GM19043 (cell line): ENCODE measurements around the gene KIN.
"Not testable (repeated sequence)": the region's sequence is repeated elsewhere in the genome, so short reads cannot be mapped to it uniquely, and the experiment has no call there.

Source experiments
- ATAC-seq: cut with Tn5 transposase; IDR thresholded peaks from one replicate; pipeline ENCODE4 v1.9.1; 2021; ENCODE audit warnings: low read depth; ENCODE audit not compliant: unreplicated experiment

KIN gene

GRCh38 chr10:7795605-7796004, 7.8 kb upstream of the KIN start:
- no peak for ATAC-seq

DNA sequence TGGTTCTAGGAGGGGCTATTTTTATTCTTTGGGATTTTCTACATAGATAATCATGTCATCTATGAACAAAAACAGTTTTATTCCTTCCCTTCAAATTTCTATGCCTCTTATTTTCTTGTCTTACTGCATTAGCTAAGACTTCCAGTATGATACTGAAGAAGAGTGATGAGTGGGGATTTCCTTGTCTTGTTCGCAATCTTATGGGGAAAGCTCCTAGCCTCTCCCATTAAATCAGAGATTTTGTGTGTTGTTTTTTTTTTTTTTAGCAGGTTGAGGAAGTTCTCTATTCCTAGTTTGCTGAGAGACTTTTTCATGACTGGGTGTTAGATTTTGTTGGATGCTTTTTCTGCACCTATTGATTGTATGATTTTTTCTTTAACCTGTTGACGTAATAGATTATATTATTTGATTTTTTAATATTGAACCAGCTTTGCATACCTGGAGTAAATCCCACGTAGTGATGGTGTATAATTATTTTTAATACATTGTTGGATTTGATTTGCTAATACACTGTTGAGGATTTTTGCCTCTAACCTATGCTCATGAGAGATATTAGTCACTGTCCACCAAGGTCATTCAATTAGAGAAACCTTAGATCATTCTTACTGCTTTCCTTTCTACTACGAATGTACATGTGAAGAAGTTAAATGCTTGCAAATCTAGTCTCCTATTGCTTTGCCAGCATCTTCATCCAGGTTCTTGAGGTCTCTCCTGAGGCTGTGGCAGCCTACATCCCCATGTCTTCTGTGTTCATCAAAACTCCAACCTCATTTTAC, 6.6 kb upstream of the KIN start:
- ATAC-seq = no peak

GRCh38 chr10:7792541-7792940, 4.7 kb upstream of the KIN start:
- ATAC-seq = no peak

- ATAC-seq = no peak
Measured at GRCh38 chr10:7789390-7789789, 1.6 kb upstream of the KIN start.

GRCh38 chr10:7788639-7789286, 970 bp upstream of the KIN start:
- ATAC-seq = peak; percentile 6

DNA sequence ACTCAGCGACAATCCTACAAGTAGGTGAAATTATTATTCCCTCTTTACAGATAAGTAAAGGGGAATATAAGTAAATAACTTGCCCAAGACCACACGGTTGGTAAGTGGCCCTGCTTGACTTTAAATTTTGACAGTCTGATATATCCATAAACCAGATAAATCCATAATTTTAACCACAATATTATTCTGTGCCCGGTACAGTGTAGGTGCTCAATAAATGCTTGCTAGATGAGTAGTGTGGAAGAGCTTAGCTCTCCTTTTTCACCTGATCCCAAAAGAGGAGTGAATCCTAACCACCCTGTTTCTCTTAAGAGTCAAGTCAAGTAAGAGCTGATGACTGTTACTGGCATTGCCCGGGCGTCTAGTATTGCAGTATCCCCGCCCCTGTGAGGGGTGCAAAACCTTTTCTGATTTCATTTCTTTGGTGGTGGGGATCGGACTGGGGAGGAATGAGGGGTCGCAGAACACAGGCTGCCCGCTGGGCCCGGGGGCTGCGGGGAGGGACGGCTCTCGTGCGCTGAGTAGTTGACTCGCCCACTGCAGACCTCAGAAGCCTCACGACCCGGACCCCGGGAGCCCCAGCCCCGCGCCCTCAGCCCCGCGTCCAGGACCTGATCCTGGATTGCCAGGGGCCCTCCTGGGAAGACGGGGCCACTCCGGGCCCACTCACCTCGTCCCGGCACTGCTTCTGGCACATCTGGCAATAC, 490 bp downstream of the KIN start:
- peak; percentile 2 for ATAC-seq

GRCh38 chr10:7786430-7786829, 1.4 kb downstream of the KIN start:
- no peak for ATAC-seq

GRCh38 chr10:7782194-7782593, 5.6 kb downstream of the KIN start:
- not testable (repeated sequence) for ATAC-seq

DNA sequence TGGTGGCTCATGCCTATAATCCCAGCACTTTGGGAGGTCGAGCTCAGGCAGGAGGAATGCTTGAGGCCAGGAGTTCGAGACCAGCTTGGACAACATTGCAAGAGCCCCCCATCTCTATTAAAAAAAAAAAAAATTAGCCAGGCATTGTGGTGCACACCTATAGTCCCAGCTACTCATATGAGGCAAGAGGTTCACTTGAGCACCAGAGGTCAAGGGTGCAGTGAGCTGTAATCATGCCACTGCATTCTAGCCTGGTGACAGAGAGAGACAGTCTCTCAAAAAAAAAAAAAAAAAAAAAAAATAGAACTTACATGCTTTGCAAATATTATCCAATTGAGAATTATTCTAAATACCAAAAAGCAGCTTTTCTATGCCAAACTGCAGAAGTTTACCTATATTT, 11.0 kb downstream of the KIN start:
- ATAC-seq = no peak

DNA sequence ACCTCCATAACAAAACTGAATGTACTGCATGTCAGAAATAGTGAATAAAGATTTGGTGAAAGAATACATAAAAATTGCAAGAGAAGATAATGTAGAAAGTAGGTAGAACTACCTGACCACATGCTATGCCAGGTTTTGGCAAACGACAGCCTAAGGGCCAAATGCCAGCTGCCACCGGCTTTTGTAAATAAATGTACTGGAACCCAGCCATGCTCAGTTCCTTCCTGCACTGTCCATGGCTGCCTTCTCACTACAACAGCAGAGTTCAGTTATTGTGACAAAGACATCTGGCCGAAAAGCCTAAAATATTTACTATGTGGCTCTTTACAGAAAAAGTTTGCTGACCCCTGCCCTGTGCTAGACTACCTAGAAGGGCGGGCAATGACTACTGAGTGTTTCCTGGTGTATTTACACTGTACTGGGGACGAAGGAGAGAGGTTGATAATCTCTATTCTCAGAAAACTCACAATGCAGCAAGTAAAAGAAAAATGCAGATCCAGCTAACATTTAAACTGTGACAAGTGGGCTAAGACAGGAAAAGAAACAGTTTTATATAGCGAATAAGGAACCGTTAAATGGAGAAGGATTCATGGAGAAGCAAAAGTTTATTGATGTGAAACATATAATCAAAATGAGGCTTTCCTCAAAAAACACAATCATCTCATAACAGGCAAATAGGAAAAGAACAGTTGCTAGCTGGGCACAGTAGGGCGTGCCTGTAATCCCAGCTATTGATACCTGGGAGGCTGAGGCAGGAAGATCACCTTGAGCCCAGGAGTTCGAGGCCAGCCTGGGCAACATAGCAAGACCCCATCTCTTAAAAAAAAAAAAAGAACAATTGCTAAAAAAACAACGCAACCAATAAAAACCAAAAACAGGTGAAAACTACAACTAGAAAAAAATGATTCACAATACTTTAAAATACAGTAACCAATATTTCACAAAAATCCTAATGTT, 13.7 kb downstream of the KIN start:
- ATAC-seq = no peak

DNA sequence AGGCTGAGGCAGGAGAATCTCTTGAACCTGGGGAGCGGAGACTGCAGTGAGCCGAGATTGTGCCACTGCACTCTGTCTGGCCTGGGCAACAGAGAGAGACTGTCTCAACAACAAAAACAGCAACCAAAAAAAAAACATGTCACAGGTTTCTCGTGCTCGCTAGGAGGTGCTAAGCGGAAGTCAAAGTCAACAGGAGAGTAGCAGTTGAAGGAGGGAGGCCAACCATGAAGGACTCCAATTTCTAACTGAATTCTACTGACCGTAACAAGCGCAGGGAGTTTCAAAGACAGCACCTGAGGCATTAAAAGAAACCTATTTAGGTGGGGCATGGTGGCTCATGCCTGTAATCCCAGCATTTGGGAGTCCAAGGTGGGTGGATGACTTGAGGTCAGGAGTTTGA, 19.4 kb downstream of the KIN start:
- no peak for ATAC-seq

DNA sequence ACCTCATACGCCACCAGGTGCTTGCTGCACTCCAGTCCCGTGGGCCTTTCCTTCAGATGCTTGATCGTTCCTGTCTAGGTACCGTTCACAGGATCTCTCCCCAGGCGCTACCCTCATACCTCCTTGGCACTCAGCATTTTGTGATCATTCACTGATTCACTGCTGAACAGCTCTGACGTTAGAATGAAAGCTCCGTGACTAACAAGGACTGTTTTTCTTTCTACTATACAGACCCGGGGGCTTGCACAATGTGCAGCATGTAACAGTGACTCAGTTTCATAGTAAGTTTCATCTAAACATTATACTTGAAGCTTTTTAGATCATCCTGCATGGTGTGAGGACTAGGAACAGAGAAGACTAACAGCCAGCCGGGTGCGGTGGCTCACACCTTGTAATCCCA, 20.6 kb downstream of the KIN start:
- ATAC-seq = no peak

DNA sequence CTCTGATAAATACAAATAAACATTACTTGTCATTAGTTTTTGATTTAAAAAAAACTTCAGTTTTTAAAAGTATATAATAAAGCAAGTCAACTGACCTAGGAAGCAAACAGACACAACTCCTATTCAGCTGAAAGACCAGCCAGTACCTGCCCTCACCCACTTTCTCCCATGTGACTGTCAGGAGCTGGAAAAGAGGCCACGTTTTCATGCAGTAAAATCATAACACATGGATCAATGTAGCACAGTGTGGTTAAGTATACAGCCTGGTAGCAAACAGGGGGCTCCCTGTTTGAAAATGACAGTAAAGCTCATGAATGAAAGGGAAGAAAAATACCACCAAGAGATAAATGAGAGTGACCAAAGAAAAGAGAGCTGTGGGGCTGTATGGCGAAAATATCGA, 21.6 kb downstream of the KIN start:
- no peak for ATAC-seq

DNA sequence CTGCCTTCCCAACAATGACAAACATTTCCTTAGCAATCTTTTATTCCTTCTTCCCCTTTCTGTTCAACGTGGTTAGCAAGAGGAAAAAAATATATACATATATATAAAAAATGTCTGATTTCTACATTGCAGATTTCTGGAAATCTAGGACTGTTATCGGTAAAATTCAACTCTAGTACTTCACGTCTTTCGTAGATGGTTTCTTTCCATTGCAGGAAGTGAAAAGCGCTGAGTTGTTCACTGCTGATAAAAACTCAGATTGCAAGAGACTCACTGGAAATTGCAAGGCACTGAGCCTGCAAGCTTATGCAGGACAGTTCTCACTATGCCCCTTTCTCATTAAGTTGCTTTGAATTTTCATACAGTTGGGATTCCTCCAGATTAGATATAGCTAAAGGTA, 23.9 kb downstream of the KIN start:
- ATAC-seq = no peak

- ATAC-seq = peak; percentile 59
Measured at GRCh38 chr10:7756360-7756992, 31.3 kb downstream of the KIN start.

- ATAC-seq = no peak
Measured at GRCh38 chr10:7755103-7755502, 32.7 kb downstream of the KIN start.

GRCh38 chr10:7752251-7752650, 35.5 kb downstream of the KIN start:
- ATAC-seq = no peak

DNA sequence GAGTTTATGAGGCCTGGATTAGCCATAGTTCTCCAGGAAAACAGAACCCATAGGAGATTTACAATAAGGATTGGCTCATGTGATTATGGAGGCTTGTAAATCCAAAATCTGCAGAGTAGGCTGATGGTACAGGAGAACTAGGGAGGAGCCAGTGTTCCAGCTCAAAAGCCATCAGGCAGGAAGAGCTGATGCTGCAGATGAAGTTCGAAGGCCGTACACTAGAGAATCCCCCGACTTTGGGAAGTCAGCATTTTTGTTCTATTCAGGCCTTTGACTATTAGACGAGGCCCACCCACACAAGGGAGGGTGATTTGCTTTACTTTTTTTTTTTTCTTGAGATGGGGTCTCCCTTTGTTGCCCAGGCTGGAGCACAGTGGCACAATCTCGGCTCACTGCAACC, 37.6 kb downstream of the KIN start:
- ATAC-seq = no peak

GRCh38 chr10:7748637-7749036, 39.2 kb downstream of the KIN start:
- not testable (repeated sequence) for ATAC-seq

- no peak for ATAC-seq
Measured at GRCh38 chr10:7744307-7744706, 43.5 kb downstream of the KIN start.
